Measurements from ENCODE around the gene PDLIM1.
"Not testable (repeated sequence)": the region's sequence is repeated elsewhere in the genome, so short reads cannot be mapped to it uniquely, and the experiment has no call there.

The PDLIM1 gene

GRCh38 chr10:95242581-95243317, 48.1 kb downstream of the PDLIM1 start:
- no peak for DNase-seq (ENCODE audit: low read depth in 1 of 2, low spot score in 1 of 2)

- DNase-seq (ENCODE audit: low read depth in 1 of 2, low spot score in 1 of 2) = no peak
Observed at GRCh38 chr10:95241533-95241932, 49.3 kb downstream of the PDLIM1 start.

- DNase-seq (ENCODE audit: low read depth in 1 of 2, low spot score in 1 of 2) = no peak
Observed at GRCh38 chr10:95240811-95241210, 50.0 kb downstream of the PDLIM1 start.

- not testable (repeated sequence) for DNase-seq (ENCODE audit: low read depth in 1 of 2, low spot score in 1 of 2)
Observed at GRCh38 chr10:95240096-95240495, 50.7 kb downstream of the PDLIM1 start.

- no peak for DNase-seq (ENCODE audit: low read depth in 1 of 2, low spot score in 1 of 2)
Observed at GRCh38 chr10:95237376-95238170, 53.2 kb downstream of the PDLIM1 start.

DNA sequence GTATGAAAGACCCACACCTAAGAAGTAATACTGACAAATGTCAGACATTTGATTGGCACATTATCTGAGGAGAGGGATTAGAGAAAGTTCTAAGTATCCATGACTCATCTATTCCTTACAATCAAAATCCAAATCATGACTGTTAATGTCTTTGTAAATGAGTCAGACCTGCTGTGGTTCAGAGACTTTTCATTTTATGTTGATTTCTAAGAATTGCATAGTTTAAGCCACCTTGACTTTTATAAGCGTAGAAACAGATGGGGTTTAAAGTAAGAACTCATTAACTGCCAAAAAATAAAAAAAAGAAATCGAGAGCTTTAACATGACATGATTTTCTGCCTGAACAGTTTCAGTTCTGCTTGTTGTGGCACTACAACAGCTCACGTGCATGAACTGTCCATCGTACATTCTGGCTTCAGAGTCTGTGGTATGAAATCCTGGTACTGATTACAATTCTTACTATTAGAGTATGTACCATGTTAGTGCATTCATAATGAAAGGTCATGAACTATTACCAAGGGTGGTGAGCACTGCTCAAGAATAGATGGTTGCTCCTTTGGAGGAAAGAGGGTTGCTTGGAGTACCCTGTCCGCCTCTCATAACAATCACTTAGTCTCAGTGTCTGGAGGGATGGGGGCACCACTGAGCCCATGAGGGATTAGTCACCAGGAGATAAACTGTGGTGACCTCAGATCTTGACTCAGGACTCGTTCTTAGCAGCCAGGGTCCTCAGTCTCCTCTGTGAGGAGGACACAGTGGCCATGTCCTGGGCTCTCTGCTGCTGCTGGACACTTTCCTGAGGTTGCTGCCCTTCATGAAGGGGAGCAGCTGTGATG, 54.5 kb downstream of the PDLIM1 start:
- no peak for DNase-seq (ENCODE audit: low read depth in 1 of 2, low spot score in 1 of 2)

DNA sequence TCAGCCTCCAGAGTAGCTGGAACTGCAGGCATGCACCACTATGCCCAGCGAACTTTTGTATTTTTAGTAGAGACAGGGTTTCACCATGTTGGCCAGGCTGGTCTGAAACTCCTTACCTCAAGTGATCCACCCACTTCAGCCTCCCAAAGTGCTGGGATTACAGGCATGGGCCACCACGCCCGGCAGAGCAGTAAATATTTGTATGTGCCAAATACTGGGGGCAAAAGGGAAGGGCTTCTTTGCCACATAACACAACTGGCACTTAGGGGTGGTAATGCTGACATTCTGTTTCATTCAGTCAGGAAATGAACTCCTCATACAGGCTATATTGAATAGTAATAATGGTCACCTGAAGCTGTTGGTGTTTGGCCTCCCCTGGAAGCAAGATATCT, 55.1 kb downstream of the PDLIM1 start:
- DNase-seq (ENCODE audit: low read depth in 1 of 2, low spot score in 1 of 2) = no peak

GRCh38 chr10:95234951-95235350, 55.9 kb downstream of the PDLIM1 start:
- no peak for DNase-seq (ENCODE audit: low read depth in 1 of 2, low spot score in 1 of 2)

DNA sequence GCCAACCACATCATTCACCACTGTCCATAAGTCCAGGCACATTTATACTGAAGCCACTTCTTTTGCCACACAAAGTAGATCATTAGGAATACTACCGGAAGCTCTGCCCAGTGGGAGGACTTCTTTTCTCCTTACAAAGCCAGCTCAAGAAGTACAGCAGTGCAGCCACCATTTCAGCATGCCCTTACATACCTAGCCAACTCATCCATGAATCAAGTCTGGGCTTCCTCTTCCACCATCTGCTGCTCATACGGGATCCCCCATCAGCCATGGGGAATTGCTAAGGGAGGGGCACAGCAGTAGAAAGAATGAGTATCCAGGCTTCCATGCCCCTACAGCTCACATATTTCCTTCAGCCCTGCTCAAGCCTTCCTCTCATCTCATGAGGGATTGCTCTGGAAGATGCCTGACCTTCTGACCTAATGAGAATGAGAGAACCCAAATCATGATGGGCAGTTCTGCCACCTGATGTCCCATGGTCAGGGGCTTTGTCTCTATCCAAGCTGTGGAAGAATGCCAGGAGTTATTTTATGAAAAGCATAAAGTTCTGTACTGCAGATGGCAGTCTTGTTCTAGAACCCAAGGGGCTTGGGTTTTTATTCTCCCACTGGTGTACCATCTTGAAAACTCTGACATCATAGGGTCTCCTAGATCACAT, 57.3 kb downstream of the PDLIM1 start:
- DNase-seq (ENCODE audit: low read depth in 1 of 2, low spot score in 1 of 2) = no peak

- peak in 1 of 2 donors; percentile 36 for DNase-seq (ENCODE audit: low read depth in 1 of 2, low spot score in 1 of 2)
Observed at GRCh38 chr10:95230677-95231586, 59.9 kb downstream of the PDLIM1 start.

- DNase-seq (ENCODE audit: low read depth in 1 of 2, low spot score in 1 of 2) = no peak
Observed at GRCh38 chr10:95229724-95230627, 60.8 kb downstream of the PDLIM1 start.

DNA sequence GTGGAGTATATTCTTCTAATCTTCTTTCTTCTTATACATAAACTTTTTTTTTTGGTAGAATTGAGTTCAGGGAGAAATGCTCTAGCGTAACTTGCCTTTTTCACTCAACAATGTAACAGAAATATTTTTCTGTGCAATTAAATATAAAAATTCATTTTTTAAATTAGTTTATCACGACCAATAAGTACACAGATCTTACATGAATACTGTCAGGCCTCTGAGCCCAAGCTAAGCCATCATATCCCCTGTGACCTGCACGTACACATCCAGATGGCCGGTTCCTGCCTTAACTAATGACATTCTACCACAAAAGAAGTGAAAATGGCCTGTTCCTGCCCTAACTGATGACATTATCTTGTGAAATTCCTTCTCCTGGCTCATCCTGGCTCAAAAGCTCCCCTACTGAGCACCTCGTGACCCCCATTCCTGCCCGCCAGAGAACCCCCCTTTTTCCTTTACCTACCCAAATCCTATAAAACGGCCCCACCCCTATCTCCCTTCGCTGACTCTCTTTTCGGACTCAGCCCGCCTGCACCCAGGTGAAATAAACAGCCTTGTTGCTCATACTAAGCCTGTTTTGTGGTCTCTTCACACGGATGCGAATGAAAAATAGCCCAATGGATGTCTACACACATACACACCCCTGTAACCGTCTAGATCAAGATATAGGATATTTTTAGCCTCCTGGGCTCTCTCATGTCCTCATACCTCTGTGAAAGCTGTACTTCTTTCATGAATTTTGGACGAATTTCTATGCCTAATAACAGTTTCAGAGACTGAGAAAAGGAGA, 61.7 kb downstream of the PDLIM1 start:
- not testable (repeated sequence) for DNase-seq (ENCODE audit: low read depth in 1 of 2, low spot score in 1 of 2)

DNA sequence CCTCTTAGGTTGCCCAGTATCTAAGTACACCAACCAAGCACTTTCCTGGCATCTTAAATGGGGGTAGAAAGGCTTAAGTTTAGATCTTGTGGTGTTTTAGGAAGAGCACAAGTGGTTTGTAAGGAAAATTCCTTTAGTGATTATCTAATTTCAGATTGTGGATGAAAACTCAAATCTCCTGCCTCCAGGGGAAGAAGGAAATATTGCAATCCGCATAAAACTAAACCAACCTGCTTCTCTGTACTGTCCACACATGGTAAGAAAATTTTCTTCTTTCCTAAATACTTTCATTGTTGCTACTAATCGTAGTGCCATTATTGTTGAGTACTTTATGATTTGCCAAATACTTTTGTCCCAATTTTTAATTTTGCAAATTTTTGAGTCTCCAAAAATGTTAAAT, 65.7 kb downstream of the PDLIM1 start:
- DNase-seq (ENCODE audit: low read depth in 1 of 2, low spot score in 1 of 2) = no peak

- DNase-seq (ENCODE audit: low read depth in 1 of 2, low spot score in 1 of 2) = no peak
Observed at GRCh38 chr10:95221124-95221523, 69.7 kb downstream of the PDLIM1 start.

- DNase-seq (ENCODE audit: low read depth in 1 of 2, low spot score in 1 of 2) = no peak
Observed at GRCh38 chr10:95220539-95220938, 70.3 kb downstream of the PDLIM1 start.

GRCh38 chr10:95217476-95217875, 73.3 kb downstream of the PDLIM1 start:
- no peak for DNase-seq (ENCODE audit: low read depth in 1 of 2, low spot score in 1 of 2)

DNA sequence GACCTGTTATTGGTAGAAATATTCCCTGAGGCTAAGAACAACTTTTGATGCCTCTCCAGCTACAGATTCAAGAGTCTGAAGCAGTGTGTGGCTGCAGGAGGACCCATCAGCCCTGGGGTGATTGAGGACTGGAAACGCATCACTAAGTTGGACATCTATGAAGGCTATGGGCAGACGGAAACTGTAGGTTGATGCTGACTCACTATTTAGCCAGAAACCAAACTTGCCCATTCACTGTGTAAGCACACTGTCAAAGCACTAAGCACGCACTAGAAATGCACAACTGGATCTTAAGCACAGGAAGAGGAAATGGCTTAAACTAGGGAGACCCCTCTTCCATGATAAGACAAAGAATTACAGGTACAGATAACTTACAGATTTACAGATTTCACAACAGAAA, 76.0 kb downstream of the PDLIM1 start:
- no peak for DNase-seq (ENCODE audit: low read depth in 1 of 2, low spot score in 1 of 2)

GRCh38 chr10:95214369-95214768, 76.4 kb downstream of the PDLIM1 start:
- DNase-seq (ENCODE audit: low read depth in 1 of 2, low spot score in 1 of 2) = no peak
